ENCODE data around the gene TMEM59L. TPM values are rescaled to one million over a fixed set of nuclear protein-coding genes. Genes with fewer than 3 reads are reported as not detected.
A peak's percentile ranks its signal among the peaks of the same experiment; 100 is the strongest.

Gene TMEM59L
- total and polyA plus RNA-seq, 2 donors (not counting 1 experiment from before 2014, with no cell fraction given): not detected

GRCh38 chr19:18587962-18588610 is 24.6 kb upstream of the TMEM59L start:
- CTCF ChIA-PET: interaction anchor here (0.7 to 3.3 kb wide), 15 partner anchors 7 to 332 kb away, joined by 3 to 32 read pairs (median 4); partner anchors contain the start of genes COPE, DDX49 and UBA52
- no peaks in the 10 kb centered on the region for H3K9me3 ChIP-seq (ENCODE audit: control extremely low read depth in 1 of 3, control insufficient read depth in 2 of 3, insufficient read depth in 1 of 3, low read length in 2 of 3)
- H3K4me1 Mint-ChIP-seq: peaks cover 28% of the 10 kb centered on the region
- TF ChIP-seq EZH2 (IDR thresholded peaks at IDR 0.05; ENCODE audit: borderline replicate concordance, insufficient read depth, low read depth, low read length, poor library complexity, severe bottlenecking): no peak
- TF ChIP-seq CTCF (IDR thresholded peaks at IDR 0.05): no peak
- peak overlapping the region; percentile 96 for H3K4me2 ChIP-seq (replicated peaks; ENCODE audit: low read depth, low read length, poor library complexity, severe bottlenecking)
- H3K27me3 Mint-ChIP-seq: no peaks in the 10 kb centered on the region
- no peaks in the 10 kb centered on the region for H3K27me3 ChIP-seq (replicated peaks in 1 of 4; ENCODE audit: control extremely low read depth in 1 of 4, control insufficient read depth in 3 of 4, insufficient read depth in 4 of 4, low read length in 3 of 4)
- H3K4me1 ChIP-seq (ENCODE audit: control insufficient read depth in 2 of 2, insufficient read depth in 2 of 2, low read length in 2 of 2): peaks cover 18 to 39% of the 10 kb centered on the region in 2 donors
- peak overlapping the region; percentile 89 for H2AFZ ChIP-seq (ENCODE audit: insufficient read depth, low read depth, low read length, poor library complexity, severe bottlenecking)
- peak overlapping the region; percentile 71 to 73 for H3K27ac ChIP-seq (ENCODE audit: low read length in 2 of 2)
- POLR2A ChIA-PET: interaction anchor here (0.7 to 3.0 kb wide), 7 partner anchors 17 to 331 kb away, joined by 3 to 12 read pairs (median 7); partner anchors contain the start of genes COPE, DDX49, KXD1 and UBA52
- peak overlapping the region; percentile 64 for H3K27ac Mint-ChIP-seq
- 17% methylated on average over 9 of the region's 16 CpGs for WGBS (ENCODE audit: insufficient coverage)
- no peaks in the 10 kb centered on the region for H3K79me2 ChIP-seq (ENCODE audit: control insufficient read depth, insufficient read depth, low read length)
- peaks cover 10% of the 10 kb centered on the region for H4K20me1 ChIP-seq (ENCODE audit: control insufficient read depth, insufficient read depth, low read length, poor library complexity, severe bottlenecking)
- H3K4me3 Mint-ChIP-seq: peak overlapping the region; percentile 76
- DNase-seq (peak; percentile 35), ATAC-seq (ENCODE audit: low read depth) (no peak)
- peak overlapping the region; percentile 46 to 92 (median 77) for H3K4me3 ChIP-seq (ENCODE audit: control extremely low read depth in 1 of 5, extremely low read depth in 1 of 5, insufficient read depth in 1 of 5, low read depth in 2 of 5, low read length in 4 of 5)
- peak overlapping the region; percentile 73 for H3K9ac ChIP-seq (ENCODE audit: low read length)
- intact Hi-C loops (cut with micrococcal nuclease): loop anchor here (1.0 to 5.0 kb wide), 4 partner anchors 17 to 331 kb away; partner anchors contain the start of genes COPE, DDX49, FKBP8 and UBA52
- H3K9me3 Mint-ChIP-seq (ENCODE audit: insufficient read depth): no peaks in the 10 kb centered on the region
- peaks cover 0 to 6% of the 10 kb centered on the region in 2 experiments for H3K36me3 ChIP-seq (replicated peaks in 1 of 2; ENCODE audit: control extremely low read depth in 1 of 2, control insufficient read depth in 1 of 2, extremely low read depth in 1 of 2, insufficient read depth in 2 of 2, low read length in 1 of 2)
